ENCODE measurements around the gene PLAGL1.

DNA sequence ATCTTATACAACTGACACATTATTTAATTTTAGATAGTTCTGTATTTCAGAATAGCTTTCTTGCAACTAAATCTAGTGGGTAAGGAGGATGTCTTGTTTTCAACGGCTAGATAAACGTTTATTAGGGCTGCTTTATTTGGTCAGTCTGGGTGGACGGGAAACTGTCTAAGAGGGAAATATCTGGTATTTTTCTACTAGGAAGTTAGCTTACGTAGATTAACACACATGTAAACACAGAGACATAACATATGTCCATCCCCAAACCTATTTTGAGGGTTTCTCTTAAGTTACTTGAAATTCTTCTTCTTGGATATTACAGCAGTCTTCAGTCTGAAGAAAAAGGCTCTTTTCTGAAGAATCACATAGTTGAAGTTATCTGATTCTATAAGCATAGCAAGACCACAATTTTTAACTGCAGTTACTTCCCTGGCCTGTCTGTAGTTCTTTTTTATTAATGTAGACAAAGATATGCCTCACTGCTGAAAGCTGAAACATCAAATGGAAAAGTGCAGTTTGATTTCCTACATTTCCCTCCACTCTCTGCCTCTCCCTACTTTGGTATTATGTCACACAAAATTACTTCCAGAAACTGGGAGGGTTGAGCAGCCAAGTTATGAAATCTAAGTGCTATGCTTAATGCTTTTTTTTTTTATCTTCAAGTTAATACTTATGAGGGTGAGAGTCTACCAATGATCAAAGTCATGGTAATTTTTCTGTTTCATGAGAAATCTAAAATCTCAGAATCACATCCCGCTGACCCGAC, 37.4 kb downstream of the PLAGL1 start:
- TF ChIP-seq, protein P1, sequence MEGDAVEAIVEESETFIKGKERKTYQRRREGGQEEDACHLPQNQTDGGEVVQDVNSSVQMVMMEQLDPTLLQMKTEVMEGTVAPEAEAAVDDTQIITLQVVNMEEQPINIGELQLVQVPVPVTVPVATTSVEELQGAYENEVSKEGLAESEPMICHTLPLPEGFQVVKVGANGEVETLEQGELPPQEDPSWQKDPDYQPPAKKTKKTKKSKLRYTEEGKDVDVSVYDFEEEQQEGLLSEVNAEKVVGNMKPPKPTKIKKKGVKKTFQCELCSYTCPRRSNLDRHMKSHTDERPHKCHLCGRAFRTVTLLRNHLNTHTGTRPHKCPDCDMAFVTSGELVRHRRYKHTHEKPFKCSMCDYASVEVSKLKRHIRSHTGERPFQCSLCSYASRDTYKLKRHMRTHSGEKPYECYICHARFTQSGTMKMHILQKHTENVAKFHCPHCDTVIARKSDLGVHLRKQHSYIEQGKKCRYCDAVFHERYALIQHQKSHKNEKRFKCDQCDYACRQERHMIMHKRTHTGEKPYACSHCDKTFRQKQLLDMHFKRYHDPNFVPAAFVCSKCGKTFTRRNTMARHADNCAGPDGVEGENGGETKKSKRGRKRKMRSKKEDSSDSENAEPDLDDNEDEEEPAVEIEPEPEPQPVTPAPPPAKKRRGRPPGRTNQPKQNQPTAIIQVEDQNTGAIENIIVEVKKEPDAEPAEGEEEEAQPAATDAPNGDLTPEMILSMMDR (IDR thresholded peaks at IDR 0.05) = no peak
- no peak for TF ChIP-seq POLR2A (IDR thresholded peaks at IDR 0.05)
